ENCODE measurements around the gene UBE2S.

Gene UBE2S

GRCh38 chr19:55384131-55384919 is 23.3 kb downstream of the UBE2S start, which contains the start of gene TMEM238:
TSS of gene TMEM238 (minus strand) at chr19:55384292. CDS start at chr19:55384259, 33 bp downstream.
- no peak for DNase-seq (ENCODE audit: low read depth in 2 of 2)

- no peak for DNase-seq (ENCODE audit: low read depth in 2 of 2)
Observed at GRCh38 chr19:55383279-55384130, 24.1 kb downstream of the UBE2S start.

- no peak for DNase-seq (ENCODE audit: low read depth in 2 of 2)
Observed at GRCh38 chr19:55382522-55383054, 25.0 kb downstream of the UBE2S start.

GRCh38 chr19:55382013-55382412 is 25.6 kb downstream of the UBE2S start:
- no peak for DNase-seq (ENCODE audit: low read depth in 2 of 2)

- no peak for DNase-seq (ENCODE audit: low read depth in 2 of 2)
Observed at GRCh38 chr19:55379174-55379573, 28.4 kb downstream of the UBE2S start.

- DNase-seq (ENCODE audit: low read depth in 2 of 2): no peak
Observed at GRCh38 chr19:55377356-55378131, 30.0 kb downstream of the UBE2S start.

GRCh38 chr19:55376241-55376933 is 31.2 kb downstream of the UBE2S start, which contains the start of gene TMEM190:
TSS of gene TMEM190 (plus strand) at chr19:55376826. CDS start at chr19:55376854, 28 bp downstream.
- DNase-seq (ENCODE audit: low read depth in 2 of 2): no peak

- DNase-seq (ENCODE audit: low read depth in 2 of 2): no peak
Observed at GRCh38 chr19:55373993-55374757, 33.4 kb downstream of the UBE2S start.

- DNase-seq (ENCODE audit: low read depth in 2 of 2): no peak
Observed at GRCh38 chr19:55373306-55373992, 34.1 kb downstream of the UBE2S start.

- DNase-seq (ENCODE audit: low read depth in 2 of 2): no peak
Observed at GRCh38 chr19:55372316-55373081, 35.1 kb downstream of the UBE2S start.

- DNase-seq (ENCODE audit: low read depth in 2 of 2): no peak
Observed at GRCh38 chr19:55370305-55370988, 37.1 kb downstream of the UBE2S start, which contains the start of gene IL11. TSS of gene IL11 (minus strand) at chr19:55370463. CDS start at chr19:55370310, 153 bp downstream.

- no peak for DNase-seq (ENCODE audit: low read depth in 2 of 2)
Observed at GRCh38 chr19:55369653-55370304, 37.8 kb downstream of the UBE2S start.

GRCh38 chr19:55368701-55369563 is 38.7 kb downstream of the UBE2S start:
- no peak for DNase-seq (ENCODE audit: low read depth in 2 of 2)

GRCh38 chr19:55368106-55368505 is 39.5 kb downstream of the UBE2S start:
- no peak for DNase-seq (ENCODE audit: low read depth in 2 of 2)

GRCh38 chr19:55366790-55367189 is 40.8 kb downstream of the UBE2S start:
- DNase-seq (ENCODE audit: low read depth in 2 of 2): no peak

GRCh38 chr19:55365964-55366363 is 41.6 kb downstream of the UBE2S start:
- no peak for DNase-seq (ENCODE audit: low read depth in 2 of 2)

GRCh38 chr19:55365245-55365644 is 42.3 kb downstream of the UBE2S start:
- DNase-seq (ENCODE audit: low read depth in 2 of 2): no peak
